MCF 10A (cell line): ENCODE data around the gene HIC2. TPM values are rescaled to one million over a fixed set of nuclear protein-coding genes. Genes with fewer than 3 reads are reported as not detected.

Source experiments
- BruUV-seq: library from RNA; stranded (reverse); fragments of 400-500 nt; replicated peaks from 2 replicates; lab custom pipeline; 2021; lab: Mats Ljungman, UMichigan
- CTCF ChIA-PET: fragments of 300-600 bp; sonication (Branson Sonifier 250); formaldehyde crosslinking; extraction: SDS; loops from one replicate; lab custom pipeline; 2021; ENCODE audit warnings: antibody characterized with exemption, inconsistent platforms; lab: Yijun Ruan, JAX
- POLR2A ChIA-PET: fragments of 300-600, 350-650 bp; sonication (Branson Sonifier 250); formaldehyde crosslinking; extraction: SDS; loops from one replicate; lab custom pipeline; 2020; ENCODE audit warnings: antibody characterized with exemption, inconsistent platforms; lab: Yijun Ruan, JAX
- DNase-seq: peaks from one replicate; pipeline ENCODE4 v3.0.0-alpha.2; 2018; ENCODE audit not compliant: unreplicated experiment
- H3K27ac Mint-ChIP-seq: one replicate; pipeline ENCODE4 v1.8.0; 2022; ENCODE audit warnings: mild to moderate bottlenecking, low read depth, mixed read lengths; ENCODE audit not compliant: unreplicated experiment
- H3K27me3 Mint-ChIP-seq: one replicate; pipeline ENCODE4 v1.8.0; 2022; ENCODE audit warnings: mixed read lengths; ENCODE audit not compliant: insufficient read depth, unreplicated experiment
- H3K36me3 Mint-ChIP-seq: one replicate; pipeline ENCODE4 v1.8.0; 2022; ENCODE audit warnings: mild to moderate bottlenecking, moderate library complexity, mixed read lengths; ENCODE audit not compliant: insufficient read depth, unreplicated experiment
- H3K4me1 Mint-ChIP-seq: one replicate; pipeline ENCODE4 v1.8.0; 2022; ENCODE audit warnings: mixed read lengths; ENCODE audit not compliant: insufficient read depth, unreplicated experiment
- H3K4me3 Mint-ChIP-seq: one replicate; pipeline ENCODE4 v1.8.0; 2022; ENCODE audit warnings: mild to moderate bottlenecking, moderate library complexity, mixed read lengths; ENCODE audit not compliant: unreplicated experiment
- H3K9me3 Mint-ChIP-seq: one replicate; pipeline ENCODE4 v1.8.0; 2022; ENCODE audit warnings: mixed read lengths; ENCODE audit not compliant: unreplicated experiment
- intact Hi-C: fragments of 100-400 bp; cut with micrococcal nuclease; formaldehyde crosslinking; loops from 2 replicates; pipeline ENCODE4 v1.14.1; 2022
- total RNA-seq: library from RNA; stranded (reverse); gene quantifications from 2 replicates; pipeline ENCODE4 v1.2.3, GENCODE V29; 2022
- TF ChIP-seq, protein P1 (sequence below): fragments of 200-600 bp; IDR thresholded peaks from one replicate; pipeline ENCODE4 v1.8.0; 2022; ENCODE audit warnings: antibody characterized with exemption, mild to moderate bottlenecking; ENCODE audit not compliant: unreplicated experiment

Gene HIC2
- total RNA-seq, 1 experiment from 2014 or later, result 2.2 TPM

DNA sequence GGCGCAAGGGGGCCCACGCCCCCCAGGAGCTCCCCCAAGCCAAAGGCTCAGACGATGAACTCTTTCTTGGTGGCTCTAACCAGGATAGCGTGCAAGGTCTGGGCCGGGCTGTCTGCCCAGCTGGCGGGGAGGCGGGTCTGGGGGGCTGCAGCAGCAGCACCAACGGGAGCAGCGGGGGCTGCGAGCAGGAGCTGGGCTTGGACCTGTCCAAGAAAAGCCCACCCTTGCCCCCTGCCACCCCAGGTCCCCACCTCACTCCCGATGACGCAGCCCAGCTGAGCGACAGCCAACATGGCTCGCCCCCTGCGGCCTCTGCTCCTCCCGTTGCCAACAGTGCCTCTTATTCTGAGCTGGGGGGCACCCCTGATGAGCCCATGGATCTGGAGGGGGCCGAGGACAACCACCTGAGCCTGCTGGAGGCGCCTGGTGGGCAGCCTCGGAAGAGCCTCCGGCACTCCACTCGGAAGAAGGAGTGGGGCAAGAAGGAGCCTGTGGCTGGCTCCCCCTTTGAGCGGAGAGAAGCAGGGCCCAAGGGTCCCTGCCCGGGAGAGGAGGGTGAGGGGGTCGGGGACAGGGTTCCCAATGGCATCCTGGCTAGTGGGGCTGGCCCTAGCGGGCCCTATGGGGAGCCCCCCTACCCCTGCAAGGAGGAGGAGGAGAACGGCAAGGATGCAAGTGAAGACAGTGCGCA lies 28.4 kb downstream of the HIC2 start:
- TF ChIP-seq, protein P1, sequence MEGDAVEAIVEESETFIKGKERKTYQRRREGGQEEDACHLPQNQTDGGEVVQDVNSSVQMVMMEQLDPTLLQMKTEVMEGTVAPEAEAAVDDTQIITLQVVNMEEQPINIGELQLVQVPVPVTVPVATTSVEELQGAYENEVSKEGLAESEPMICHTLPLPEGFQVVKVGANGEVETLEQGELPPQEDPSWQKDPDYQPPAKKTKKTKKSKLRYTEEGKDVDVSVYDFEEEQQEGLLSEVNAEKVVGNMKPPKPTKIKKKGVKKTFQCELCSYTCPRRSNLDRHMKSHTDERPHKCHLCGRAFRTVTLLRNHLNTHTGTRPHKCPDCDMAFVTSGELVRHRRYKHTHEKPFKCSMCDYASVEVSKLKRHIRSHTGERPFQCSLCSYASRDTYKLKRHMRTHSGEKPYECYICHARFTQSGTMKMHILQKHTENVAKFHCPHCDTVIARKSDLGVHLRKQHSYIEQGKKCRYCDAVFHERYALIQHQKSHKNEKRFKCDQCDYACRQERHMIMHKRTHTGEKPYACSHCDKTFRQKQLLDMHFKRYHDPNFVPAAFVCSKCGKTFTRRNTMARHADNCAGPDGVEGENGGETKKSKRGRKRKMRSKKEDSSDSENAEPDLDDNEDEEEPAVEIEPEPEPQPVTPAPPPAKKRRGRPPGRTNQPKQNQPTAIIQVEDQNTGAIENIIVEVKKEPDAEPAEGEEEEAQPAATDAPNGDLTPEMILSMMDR, result no peak
- ChIA-PET POLR2A (no interaction called here), CTCF (no interaction called here)
- H3K9me3 Mint-ChIP-seq, result no peaks in the 10 kb centered on the region
- no peak overlapping the region for H3K4me3 Mint-ChIP-seq
- H3K4me1 Mint-ChIP-seq, result no peaks in the 10 kb centered on the region
- DNase-seq, result no peak
- H3K27me3 Mint-ChIP-seq, result no peaks in the 10 kb centered on the region
- no TSS peak for BruUV-seq
- peaks cover 6% of the 10 kb centered on the region for H3K36me3 Mint-ChIP-seq
- intact Hi-C loops, result no loop called here
- H3K27ac Mint-ChIP-seq, result no peak overlapping the region

DNA sequence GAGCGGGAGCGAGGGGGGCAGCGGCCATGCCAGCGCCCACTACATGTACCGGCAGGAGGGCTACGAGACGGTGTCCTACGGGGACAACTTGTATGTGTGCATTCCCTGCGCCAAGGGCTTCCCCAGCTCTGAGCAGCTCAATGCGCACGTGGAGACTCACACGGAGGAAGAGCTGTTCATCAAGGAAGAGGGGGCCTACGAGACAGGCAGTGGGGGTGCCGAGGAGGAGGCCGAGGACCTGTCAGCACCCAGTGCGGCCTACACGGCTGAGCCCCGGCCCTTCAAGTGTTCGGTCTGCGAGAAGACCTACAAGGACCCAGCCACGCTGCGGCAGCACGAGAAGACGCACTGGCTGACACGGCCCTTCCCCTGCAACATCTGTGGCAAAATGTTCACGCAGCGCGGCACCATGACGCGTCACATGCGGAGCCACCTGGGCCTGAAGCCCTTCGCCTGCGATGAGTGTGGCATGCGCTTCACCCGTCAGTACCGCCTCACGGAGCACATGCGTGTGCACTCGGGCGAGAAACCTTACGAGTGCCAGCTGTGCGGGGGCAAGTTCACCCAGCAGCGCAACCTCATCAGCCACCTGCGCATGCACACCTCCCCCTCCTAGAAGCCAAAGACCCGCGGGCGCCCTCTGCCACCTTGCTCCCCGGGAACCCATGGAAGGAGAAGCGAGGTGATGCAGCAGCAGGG lies 29.1 kb downstream of the HIC2 start:
- peaks cover 6% of the 10 kb centered on the region for H3K36me3 Mint-ChIP-seq
- no TSS peak for BruUV-seq
- H3K27ac Mint-ChIP-seq, result no peak overlapping the region

DNA sequence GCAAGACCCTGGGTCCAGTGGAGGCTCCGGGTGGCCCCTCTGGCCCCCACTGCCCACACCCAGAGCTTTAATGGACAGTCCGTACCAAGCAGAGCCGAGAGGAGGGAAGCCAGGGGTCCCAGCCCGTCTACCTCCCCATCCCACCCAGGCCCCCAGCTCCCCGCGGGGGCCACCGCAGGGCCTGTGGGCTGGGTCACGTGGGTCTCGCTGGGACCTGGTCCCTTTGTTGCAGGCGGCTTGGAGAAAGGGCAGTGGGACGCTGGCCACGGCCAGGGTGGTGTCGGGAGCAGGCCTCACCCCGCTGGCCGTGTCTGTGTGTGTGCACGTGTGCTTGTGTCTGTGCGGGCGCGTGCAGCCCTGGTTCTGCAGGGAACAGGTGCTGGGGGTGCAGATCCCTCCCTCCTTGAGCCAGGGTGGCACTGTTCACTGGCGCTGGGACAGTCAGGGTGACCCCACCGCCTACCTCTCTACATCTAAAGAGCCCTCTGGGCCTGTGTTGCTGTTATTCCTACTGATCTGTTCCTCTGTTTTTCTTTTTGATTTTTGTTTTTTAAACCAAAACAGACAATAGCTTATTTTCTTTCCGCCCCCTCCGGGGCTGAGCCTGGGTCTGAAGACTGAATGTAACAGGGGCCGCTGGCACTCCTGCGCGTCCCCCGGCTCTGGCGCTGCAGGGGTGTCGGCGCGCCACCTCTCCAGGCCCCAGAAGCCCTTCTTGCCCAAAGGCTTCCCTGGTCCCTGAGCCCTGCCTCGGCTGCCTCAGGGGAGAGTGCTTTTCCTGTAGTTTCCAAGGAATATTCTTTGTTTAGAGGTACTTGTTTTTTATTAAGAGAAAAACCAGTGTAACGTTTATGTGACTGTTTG lies 29.9 kb downstream of the HIC2 start:
- CTCF ChIA-PET, result interaction anchor here (0.6 kb wide), 1 partner anchor 524 kb away, joined by 4 read pairs; no protein-coding TSS in a partner anchor
- intact Hi-C loops, result no loop called here
- TF ChIP-seq, protein P1, result no peak
- no peaks in the 10 kb centered on the region for H3K9me3 Mint-ChIP-seq
- BruUV-seq, result no TSS peak
- no peaks in the 10 kb centered on the region for H3K27me3 Mint-ChIP-seq
- peaks cover 6% of the 10 kb centered on the region for H3K36me3 Mint-ChIP-seq
- POLR2A ChIA-PET, result no interaction called here
- no peaks in the 10 kb centered on the region for H3K4me1 Mint-ChIP-seq
- H3K27ac Mint-ChIP-seq, result no peak overlapping the region
- no peak for DNase-seq
- H3K4me3 Mint-ChIP-seq, result no peak overlapping the region

More for the DNA sequence above, 29.1 kb downstream of the HIC2 start:
- intact Hi-C loops, result no loop called here
- TF ChIP-seq, protein P1, result no peak
- ChIA-PET POLR2A (no interaction called here), CTCF (interaction anchor here (0.6 kb wide), 1 partner anchor 524 kb away, joined by 4 read pairs; no protein-coding TSS in a partner anchor)
- no peaks in the 10 kb centered on the region for H3K27me3 Mint-ChIP-seq
- H3K4me3 Mint-ChIP-seq, result no peak overlapping the region
- H3K4me1 Mint-ChIP-seq, result no peaks in the 10 kb centered on the region
- DNase-seq, result no peak
- H3K9me3 Mint-ChIP-seq, result no peaks in the 10 kb centered on the region
